Activated naive CD8-positive, alpha-beta T cell treated with anti-CD3 and anti-CD28 coated beads, Interleukin-2, amount 10 ng/mL, durations not matched to agents 7 days and 5 days (primary cell): ENCODE data around the gene SCAP. TPM values are rescaled to one million over a fixed set of nuclear protein-coding genes. Genes with fewer than 3 reads are reported as not detected.

ENCODE experiments used
- ATAC-seq: fragments of 150-1000 bp; cut with Tn5 transposase; one replicate; pipeline ENCODE4 v1.10.0; 2021; ENCODE audit warnings: low read depth, moderate library complexity
- POLR2A ChIA-PET: fragments of 350-600 bp; sonication (Branson Sonifier 250); formaldehyde crosslinking; loops from one replicate; lab custom pipeline; 2021; ENCODE audit warnings: antibody characterized with exemption; lab: Charles Lee
- DNase-seq: peaks from one replicate; pipeline ENCODE4 v3.0.0; 2021
- H3K27ac Mint-ChIP-seq: one replicate; pipeline ENCODE4 v1.8.0; 2022; ENCODE audit warnings: mild to moderate bottlenecking, mixed read lengths
- H3K27me3 Mint-ChIP-seq: one replicate; pipeline ENCODE4 v1.8.0; 2022; ENCODE audit warnings: mild to moderate bottlenecking, moderate library complexity, mixed read lengths
- H3K36me3 Mint-ChIP-seq: one replicate; pipeline ENCODE4 v1.8.0; 2021; ENCODE audit warnings: mild to moderate bottlenecking, mixed read lengths
- H3K4me1 Mint-ChIP-seq: one replicate; pipeline ENCODE4 v1.8.0; 2021; ENCODE audit warnings: mixed read lengths
- H3K4me3 Mint-ChIP-seq: one replicate; pipeline ENCODE4 v1.8.0; 2022; ENCODE audit warnings: mild to moderate bottlenecking, moderate library complexity, mixed read lengths
- H3K9me3 Mint-ChIP-seq: one replicate; pipeline ENCODE4 v1.8.0; 2021; ENCODE audit warnings: mixed read lengths
- total RNA-seq, 2 experiments: library from RNA; stranded (reverse); gene quantifications; one replicate each; pipeline ENCODE4 v1.2.3, GENCODE V29; 2021

SCAP gene
- total RNA-seq, 2 experiments from 2014 or later: 73.5 to 80.1 TPM

DNA sequence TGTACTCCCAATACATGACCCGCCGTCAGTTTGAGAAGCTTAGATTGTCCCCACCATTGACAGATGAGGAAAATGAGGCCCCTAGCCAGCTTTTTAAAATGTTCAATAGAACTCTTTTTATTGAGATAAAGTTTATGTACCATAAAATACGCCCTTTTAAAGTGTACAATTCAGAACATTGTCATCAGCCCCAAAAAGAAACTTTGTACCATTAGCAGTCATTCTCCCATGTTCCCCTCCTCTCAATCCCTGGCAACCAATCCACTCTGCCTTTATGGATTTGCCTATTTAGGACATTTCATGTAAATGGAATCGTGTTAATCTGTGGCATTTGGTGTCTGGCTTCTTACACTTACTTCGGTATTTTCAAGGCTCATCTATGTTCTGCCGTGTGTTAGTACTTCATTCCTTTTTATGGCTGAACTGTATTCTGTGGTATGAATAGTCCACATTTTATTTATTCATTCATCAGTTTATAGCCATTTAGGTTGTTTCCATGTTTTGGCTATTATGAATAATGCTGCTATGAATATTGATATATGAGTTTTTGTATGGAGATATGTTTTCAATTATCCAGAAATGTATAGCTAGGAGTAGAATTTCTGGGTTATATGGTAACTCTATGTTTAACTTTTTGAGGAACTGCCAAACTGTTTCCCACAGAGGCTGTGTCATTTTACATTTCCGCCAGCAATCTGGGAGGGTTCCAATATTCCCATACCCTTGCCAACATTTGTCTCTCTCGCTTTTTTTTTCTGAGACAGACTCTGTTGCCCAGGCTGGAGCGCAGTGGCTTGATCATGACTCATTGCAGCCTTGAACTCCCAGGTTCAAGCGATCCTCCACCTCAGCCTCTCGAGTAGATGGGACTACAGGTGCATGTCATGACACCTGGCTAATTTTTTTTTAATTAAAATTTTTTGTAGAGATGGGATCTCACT, 110.3 kb downstream of the SCAP start:
- H3K4me3 Mint-ChIP-seq: no peak overlapping the region
- H3K36me3 Mint-ChIP-seq: peaks cover 3% of the 10 kb centered on the region
- DNase-seq (no peak), ATAC-seq (no peak)
- H3K4me1 Mint-ChIP-seq: peaks cover 14% of the 10 kb centered on the region
- no peak overlapping the region for H3K27ac Mint-ChIP-seq
- peaks cover 10% of the 10 kb centered on the region for H3K27me3 Mint-ChIP-seq
- peaks cover 4% of the 10 kb centered on the region for H3K9me3 Mint-ChIP-seq
- POLR2A ChIA-PET: interaction anchor here (0.7 kb wide), 1 partner anchor 15 kb away, joined by 3 read pairs; the partner anchor contains the start of gene PTPN23

Other genes starting within 250 kb of the SCAP start
- 1 to 10 TPM; 4.5 TPM for gene KIF9, start 193.1 kb downstream of the SCAP start, total RNA-seq
- gene KLHL18, start 193.0 kb downstream of the SCAP start, total RNA-seq: 10 to 100 TPM; 23.1 to 23.5 TPM
- 10 to 100 TPM; 36.6 to 42.6 TPM for gene PTPN23, start 94.9 kb downstream of the SCAP start, total RNA-seq
- 10 to 100 TPM; 36.8 to 39.8 TPM for gene ELP6, start 37.8 kb upstream of the SCAP start, total RNA-seq
- gene CSPG5, start 102.9 kb upstream of the SCAP start, total RNA-seq: under 1 TPM; 0.25 to 0.43 TPM